Measurements from ENCODE around the gene RAB12.
"Not testable (repeated sequence)": the region's sequence is repeated elsewhere in the genome, so short reads cannot be mapped to it uniquely, and the experiment has no call there.

The RAB12 gene

DNA sequence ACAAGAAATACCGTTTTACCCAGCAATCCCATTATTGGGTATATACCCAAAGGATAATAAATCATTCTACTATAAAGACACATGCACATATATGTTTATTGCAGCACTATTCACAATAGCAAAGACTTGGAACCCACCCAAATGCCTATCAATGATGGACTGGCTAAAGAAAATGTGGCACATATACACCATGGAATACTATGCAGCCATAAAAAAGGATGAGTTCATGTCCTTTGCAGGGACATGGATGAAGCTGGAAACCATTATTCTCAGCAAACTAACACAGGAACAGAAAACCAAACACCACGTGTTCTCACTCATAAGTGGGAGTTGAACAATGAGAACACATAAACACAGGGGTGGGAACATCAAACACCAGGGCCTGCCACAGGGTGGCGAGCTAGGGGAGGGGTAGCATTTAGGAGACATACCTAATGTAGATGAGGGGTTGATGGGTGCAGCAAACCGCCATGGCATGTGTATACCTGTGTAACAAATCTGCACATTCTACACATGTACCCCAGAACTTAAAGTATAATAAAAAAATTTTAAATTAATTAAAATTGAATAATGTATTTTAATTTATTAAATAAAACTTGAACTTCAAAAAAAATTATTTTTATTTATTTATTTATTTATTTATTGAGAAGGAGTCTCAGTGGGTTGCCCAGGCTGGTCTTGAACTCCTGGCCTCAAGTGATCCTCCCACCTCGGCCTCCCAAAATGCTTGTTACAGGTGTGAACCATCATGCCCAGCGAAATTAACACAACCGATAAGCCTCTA is 42.4 kb downstream of the RAB12 start:
- not testable (repeated sequence) for DNase-seq

GRCh38 chr18:8654503-8655451 is 45.5 kb downstream of the RAB12 start:
- no peak for DNase-seq

DNA sequence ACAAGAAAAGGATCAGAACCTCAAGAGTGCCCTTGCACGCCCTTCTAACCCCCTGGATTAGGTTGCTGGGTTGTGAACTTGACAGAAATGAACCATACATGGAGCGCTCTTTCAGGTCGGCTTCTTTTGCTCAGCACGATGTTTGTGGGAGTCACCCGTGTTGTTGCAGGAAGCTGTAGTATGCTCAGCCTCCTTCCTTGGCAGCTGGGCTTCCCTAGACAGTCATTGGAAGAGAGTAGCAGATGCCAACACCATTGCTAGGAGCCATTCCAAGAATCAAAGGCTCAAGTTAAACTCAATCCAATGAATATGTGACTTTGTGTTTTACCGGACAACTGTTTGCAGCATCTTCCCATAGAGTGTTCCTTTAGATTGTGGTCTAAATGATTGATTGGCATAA is 47.0 kb downstream of the RAB12 start:
- DNase-seq: no peak

DNA sequence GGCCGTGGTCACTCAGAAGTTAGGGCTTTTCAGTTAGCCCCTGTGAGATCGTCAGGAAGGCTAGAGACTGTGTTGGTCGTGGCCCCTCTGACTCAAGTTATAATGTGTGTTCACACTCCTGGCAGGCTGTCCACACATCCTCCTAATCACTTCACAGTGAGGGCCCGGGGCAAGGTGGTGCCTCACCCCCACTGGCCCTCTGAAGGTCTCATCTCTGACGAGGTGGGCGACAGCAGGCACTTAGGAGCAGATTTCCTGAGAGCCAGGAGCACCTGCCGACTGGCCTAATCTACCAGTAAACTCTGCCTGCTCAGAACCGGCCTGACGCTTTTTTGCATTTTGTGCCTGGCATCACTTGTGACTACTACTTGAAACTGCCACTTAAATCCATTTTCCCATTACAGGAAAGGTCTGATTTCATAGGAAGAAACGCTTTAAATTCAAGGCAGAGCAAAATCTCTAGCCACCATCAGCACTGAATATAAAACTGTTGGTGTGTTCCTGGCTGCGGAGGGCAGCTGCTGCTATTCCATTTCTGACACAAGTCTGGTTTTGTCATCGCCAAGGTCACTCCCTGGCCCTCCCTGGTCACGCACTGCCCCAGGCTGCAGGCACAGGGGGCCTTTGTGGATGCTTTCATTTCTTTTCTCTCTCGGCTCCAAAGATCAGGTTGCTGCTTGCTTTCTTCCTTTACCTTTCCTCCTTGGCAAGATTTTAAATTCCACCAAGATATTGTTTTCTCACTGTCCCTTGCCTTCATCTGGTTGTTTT is 48.0 kb downstream of the RAB12 start:
- no peak for DNase-seq

- DNase-seq: no peak
These were observed 48.7 kb downstream of the RAB12 start for GRCh38 chr18:8657873-8658470.

DNA sequence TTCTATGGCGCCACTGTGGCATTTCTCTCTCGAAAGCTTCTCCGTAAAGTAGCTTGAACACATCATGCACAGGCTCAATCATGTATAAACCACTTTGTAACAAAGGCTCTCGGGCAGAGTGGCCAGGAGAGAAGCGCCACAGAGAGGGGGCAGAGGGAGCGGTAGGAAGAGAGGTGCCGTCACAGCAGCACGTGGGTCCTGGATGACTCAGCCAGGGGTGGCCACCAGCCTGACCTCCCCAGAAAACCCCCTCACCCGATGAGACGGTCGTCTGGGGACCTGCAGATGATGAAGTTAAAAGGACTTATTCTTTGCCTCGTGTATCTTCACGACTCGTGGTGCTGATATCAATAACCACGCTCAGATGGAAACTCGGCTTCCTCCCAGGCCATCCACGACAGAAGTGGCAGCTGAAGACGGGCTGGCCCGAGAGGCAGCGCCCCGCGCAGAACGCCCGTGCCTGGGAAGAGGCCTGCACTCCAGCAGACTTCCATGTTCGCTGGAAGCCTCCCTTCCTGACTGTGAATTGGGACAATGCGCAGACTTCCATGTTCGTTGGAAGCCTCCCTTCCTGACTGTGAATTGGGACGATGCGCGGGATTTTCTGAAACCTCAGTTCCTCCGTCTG is 49.7 kb downstream of the RAB12 start:
- no peak for DNase-seq

GRCh38 chr18:8659609-8660242 is 50.5 kb downstream of the RAB12 start:
- no peak for DNase-seq

DNA sequence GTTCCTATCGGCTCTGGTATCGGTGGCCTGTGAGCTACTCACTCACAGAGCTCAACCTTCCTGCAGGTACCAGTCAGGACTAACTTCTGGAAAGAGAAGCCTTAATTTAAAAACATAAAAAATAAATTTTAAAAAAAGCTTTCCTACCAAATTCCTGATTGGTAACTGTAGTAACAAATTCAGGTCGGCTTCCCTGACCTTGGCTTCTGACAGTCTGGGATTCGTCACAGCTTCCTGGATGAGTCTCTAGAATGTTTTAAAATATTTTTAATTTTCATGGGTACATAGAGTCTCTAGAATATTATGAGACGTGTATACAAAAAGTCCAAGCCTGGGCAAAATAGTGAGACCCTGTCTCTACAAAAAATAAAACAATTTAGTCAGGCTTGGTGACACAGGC is 51.1 kb downstream of the RAB12 start:
- DNase-seq: no peak

- no peak for DNase-seq
These were observed 52.7 kb downstream of the RAB12 start for GRCh38 chr18:8661754-8662559.

- DNase-seq: no peak
These were observed 53.5 kb downstream of the RAB12 start for GRCh38 chr18:8662560-8663255.

DNA sequence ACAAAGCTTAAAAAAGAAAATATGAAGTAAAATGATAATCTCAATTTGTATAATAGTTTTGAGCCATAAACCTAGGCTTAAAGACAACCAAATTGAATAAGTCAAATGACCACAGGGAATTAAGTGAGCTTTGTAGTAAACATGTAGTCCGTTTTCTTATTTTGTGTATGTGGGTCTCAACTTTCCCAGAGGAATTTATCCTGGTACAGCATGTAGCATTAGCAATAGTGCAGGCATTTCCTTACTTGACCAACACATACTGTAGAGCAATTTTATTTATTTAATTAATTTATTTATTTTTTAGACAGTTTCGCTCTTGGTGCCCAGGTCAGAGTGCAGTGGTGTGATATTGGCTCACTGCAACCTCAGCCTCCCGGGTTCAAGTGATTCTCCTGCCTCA is 58.6 kb downstream of the RAB12 start:
- no peak for DNase-seq

GRCh38 chr18:8668381-8668780 is 59.1 kb downstream of the RAB12 start:
- DNase-seq: no peak

DNA sequence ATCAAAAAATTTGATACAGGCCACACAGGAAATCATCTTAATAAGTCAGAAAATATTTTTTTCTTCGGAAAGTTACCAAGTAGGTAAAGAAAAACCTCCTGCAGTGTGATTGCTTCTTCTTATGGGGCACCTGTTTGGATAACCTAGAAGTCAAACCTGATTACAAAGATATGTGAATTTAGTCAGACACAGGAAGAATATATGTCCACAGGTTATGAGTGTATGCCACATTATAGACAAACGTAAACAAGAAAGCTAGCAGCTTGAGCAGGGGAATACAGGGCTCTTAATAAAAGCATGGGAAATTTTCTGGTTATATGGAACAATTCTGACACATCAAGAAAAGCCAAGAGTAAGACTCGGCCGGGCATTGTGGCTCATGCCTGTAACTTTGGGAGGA is 60.3 kb downstream of the RAB12 start:
- no peak for DNase-seq

- DNase-seq: no peak
These were observed 64.3 kb downstream of the RAB12 start for GRCh38 chr18:8673256-8674209.

GRCh38 chr18:8675057-8675456 is 65.8 kb downstream of the RAB12 start:
- no peak for DNase-seq

DNA sequence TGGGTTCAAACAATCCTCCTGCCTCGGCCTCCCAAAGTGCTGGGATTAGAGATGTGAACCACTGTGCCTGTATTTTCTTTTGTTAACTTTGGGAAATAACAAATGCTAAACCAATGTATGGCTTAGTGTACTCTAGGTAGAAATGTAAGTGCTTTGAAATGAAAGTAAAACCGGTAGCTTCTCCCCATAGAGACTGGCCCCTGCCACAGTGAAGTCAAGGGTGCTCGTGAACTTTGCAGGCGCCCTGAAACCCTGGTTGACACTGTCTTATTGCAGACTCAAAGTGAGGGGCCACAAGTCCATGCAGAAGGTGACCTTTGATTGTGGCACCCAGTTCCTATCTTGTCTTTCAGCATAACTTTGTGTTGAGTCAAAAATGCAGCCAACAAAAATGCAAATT is 72.0 kb downstream of the RAB12 start:
- DNase-seq: no peak

DNA sequence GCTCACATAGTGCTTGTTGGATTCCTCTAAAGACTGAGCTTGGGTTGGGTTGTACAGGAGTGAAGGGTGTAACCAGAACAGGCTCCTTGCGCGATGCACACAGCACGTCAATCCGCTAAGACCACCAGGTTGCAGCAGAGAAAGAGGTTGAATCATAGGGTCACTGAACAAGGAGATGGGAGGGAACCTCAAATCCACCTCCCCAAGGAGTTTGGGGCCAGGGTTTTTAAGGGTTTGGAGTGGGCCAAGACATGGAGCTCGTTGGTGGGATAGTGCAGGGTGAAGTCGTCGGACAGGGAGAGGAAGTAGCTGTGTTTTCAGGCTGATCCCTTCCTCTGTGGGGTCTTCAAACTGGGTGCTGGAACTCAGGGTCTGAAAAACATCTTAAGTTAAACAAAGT is 75.3 kb downstream of the RAB12 start:
- DNase-seq: no peak

GRCh38 chr18:8685141-8685913 is 76.1 kb downstream of the RAB12 start:
- no peak for DNase-seq

DNA sequence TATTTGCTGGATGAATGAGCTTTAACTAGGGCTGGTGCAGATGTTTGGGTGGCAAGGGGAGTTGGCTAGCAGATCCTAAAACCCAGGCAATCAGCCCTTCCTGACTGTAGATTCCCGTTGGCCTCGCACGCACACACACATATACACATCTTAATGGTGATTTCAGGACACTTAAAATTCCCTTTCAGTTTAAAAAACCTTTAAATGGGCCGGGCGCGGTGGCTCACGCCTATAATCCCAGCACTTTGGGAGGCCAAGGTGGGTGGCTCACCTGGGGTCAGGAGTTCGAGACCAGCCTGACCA is 76.6 kb downstream of the RAB12 start:
- no peak for DNase-seq

Data from activated effector memory CD4-positive, alpha-beta T cell treated with anti-CD3 and anti-CD28 coated beads, Interleukin-2, amount 50 U/mL, for 16 hours (primary cell).